ENCODE data around the gene TMEM131. TPM values are rescaled to one million over a fixed set of nuclear protein-coding genes. Genes with fewer than 3 reads are reported as not detected.

TMEM131 gene
- total RNA-seq, 1 donor from 2014 or later, result 16.8 TPM

DNA sequence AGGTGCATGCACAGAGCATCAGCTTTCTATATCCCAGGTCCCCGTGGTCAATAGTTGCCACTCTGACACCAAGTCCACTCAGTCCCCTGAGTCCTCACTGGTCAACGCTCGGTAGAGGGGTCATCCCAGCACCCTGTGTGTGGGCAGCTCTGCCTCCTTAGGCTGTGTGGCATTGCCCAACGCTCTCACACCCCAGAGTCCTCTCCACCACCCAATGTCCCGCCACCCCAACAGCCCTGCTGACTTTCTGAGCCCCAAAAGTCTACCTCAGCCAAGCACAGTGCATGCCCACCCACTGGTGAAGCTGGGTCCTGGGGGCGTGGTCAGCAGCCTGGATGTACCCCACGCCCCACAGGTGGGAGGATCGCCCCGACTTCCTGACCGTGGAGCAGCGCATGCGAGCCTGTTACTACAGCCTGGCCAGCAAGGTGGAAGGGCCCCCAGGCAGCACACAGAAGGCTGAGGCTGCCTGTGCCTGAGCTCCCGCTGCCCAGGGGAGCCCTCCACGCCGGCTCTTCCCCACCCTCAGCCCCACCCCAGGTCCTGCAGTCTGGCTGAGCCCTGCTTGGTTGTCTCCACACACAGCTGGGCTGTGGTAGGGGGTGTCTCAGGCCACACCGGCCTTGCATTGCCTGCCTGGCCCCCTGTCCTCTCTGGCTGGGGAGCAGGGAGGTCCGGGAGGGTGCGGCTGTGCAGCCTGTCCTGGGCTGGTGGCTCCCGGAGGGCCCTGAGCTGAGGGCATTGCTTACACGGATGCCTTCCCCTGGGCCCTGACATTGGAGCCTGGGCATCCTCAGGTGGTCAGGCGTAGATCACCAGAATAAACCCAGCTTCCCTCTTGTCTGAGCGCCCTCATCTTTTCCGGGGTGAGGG, 256.5 kb downstream of the TMEM131 start:
- no peak overlapping the region for H3K4me3 ChIP-seq (ENCODE audit: low read depth, low read length)
- no peak for DNase-seq (ENCODE audit: low read depth)
- H3K27me3 ChIP-seq (ENCODE audit: control insufficient read depth, insufficient read depth, low read length), result no peaks in the 10 kb centered on the region
- H3K36me3 ChIP-seq (ENCODE audit: control insufficient read depth, insufficient read depth, low read length), result peaks cover under 1% of the 10 kb centered on the region
- TF ChIP-seq, protein P1, sequence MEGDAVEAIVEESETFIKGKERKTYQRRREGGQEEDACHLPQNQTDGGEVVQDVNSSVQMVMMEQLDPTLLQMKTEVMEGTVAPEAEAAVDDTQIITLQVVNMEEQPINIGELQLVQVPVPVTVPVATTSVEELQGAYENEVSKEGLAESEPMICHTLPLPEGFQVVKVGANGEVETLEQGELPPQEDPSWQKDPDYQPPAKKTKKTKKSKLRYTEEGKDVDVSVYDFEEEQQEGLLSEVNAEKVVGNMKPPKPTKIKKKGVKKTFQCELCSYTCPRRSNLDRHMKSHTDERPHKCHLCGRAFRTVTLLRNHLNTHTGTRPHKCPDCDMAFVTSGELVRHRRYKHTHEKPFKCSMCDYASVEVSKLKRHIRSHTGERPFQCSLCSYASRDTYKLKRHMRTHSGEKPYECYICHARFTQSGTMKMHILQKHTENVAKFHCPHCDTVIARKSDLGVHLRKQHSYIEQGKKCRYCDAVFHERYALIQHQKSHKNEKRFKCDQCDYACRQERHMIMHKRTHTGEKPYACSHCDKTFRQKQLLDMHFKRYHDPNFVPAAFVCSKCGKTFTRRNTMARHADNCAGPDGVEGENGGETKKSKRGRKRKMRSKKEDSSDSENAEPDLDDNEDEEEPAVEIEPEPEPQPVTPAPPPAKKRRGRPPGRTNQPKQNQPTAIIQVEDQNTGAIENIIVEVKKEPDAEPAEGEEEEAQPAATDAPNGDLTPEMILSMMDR (IDR thresholded peaks at IDR 0.05; ENCODE audit: insufficient read depth, low read length, poor library complexity, severe bottlenecking), result no peak

DNA sequence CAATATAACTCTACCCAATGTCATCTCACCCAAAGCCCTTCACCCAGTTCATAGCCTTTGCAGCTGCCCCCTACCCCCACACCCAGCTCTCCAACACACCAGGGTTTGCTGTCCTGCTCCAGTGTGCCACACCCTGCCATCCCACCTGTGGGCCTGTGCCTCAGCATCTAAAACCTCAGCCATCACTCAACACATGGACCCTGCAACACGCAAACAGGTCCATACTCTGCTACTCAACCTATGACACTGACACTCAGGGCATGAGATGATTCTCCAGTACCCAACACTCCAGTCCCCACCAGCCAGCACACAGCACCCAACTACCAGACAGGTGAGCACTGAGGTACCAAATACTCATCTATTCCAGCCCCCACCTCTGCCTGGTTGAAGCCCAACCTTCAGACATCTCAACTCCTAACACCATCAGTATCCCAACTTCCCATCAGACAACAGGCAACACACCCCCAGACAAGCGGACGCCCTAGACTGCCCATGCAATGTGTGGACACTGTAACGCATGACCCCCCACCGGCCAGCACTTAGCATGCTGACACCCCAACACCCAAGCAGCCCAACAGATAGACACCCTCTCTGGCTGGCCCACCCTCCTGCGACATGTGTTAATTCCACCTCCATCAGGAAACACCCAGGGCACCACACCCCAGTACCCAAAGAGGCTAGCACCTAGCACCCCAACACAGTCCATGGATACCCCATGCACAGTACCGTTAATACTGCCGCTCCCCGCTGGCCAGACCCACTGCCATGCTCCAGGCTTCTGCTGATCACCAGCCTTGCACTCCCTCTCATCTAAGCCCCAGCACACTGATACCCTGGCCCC, 257.3 kb downstream of the TMEM131 start:
- Histone ChIP-seq H3K36me3 (ENCODE audit: control insufficient read depth, insufficient read depth, low read length) (no peaks in the 10 kb centered on the region), H3K4me3 (ENCODE audit: low read depth, low read length) (no peak overlapping the region), H3K27me3 (ENCODE audit: control insufficient read depth, insufficient read depth, low read length) (no peaks in the 10 kb centered on the region)
- no peak for DNase-seq (ENCODE audit: low read depth)
- TF ChIP-seq, protein P1 (IDR thresholded peaks at IDR 0.05; ENCODE audit: insufficient read depth, low read length, poor library complexity, severe bottlenecking), result no peak

DNA sequence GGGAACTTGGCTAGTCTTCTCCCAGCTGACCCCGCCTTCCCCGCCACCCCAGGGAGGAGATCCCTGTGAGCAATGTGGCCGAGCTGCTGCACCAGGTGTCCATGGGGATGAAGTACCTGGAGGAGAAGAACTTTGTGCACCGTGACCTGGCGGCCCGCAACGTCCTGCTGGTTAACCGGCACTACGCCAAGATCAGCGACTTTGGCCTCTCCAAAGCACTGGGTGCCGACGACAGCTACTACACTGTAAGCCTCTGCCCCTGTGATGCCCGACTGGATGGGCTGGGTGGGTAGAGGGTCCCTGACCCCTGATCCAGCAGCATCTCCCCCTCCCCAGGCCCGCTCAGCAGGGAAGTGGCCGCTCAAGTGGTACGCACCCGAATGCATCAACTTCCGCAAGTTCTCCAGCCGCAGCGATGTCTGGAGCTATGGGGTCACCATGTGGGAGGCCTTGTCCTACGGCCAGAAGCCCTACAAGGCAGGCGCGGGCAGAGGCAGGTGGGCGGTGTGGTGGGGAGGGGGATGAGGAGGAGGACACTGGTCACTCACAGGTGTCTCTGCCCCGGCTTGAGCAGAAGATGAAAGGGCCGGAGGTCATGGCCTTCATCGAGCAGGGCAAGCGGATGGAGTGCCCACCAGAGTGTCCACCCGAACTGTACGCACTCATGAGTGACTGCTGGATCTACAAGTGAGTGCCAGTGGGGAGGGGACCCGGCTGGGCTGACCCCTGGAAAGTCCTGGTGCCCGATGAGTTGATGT, 258.1 kb downstream of the TMEM131 start:
- H3K36me3 ChIP-seq (ENCODE audit: control insufficient read depth, insufficient read depth, low read length), result no peaks in the 10 kb centered on the region
- no peak for DNase-seq (ENCODE audit: low read depth)
- H3K4me3 ChIP-seq (ENCODE audit: low read depth, low read length), result no peak overlapping the region
- TF ChIP-seq, protein P1 (IDR thresholded peaks at IDR 0.05; ENCODE audit: insufficient read depth, low read length, poor library complexity, severe bottlenecking), result no peak
- no peaks in the 10 kb centered on the region for H3K27me3 ChIP-seq (ENCODE audit: control insufficient read depth, insufficient read depth, low read length)

DNA sequence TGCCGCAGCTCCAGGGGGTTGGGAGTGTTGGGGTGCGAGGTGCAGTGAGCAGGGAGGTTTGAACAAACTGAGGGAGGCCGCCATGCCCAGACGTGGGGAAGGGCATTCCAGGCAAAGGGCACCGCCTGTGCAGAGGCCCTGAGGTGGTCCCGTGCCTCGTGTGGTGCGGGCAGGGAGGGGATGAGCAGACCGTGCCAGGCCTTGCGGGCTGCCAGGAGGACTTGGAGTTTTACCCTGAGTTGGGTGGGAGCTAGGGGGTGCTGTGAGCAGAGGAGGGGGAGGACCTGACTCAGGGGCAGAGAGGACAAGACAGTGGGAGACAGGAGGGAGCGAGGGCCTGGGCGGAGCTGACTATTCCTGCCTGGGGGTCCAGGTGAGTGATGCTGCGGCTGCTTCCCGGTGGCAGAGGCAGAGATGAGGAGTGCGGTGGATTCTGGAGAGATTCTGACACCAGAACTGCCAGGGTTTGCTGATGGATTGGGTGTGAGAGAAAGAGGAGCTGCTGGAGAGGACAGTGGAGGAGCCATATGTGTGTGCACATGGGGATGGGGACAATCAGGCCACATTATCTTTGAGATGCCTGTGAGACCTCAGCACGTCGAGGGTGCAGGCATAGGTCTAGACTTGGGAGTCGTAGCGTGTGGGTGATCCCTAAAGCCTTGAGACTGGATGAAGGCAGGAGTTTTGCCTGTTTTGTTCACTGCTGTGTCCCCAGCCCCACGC, 259.0 kb downstream of the TMEM131 start:
- no peak overlapping the region for H3K4me3 ChIP-seq (ENCODE audit: low read depth, low read length)
- no peaks in the 10 kb centered on the region for H3K27me3 ChIP-seq (ENCODE audit: control insufficient read depth, insufficient read depth, low read length)
- TF ChIP-seq, protein P1 (IDR thresholded peaks at IDR 0.05; ENCODE audit: insufficient read depth, low read length, poor library complexity, severe bottlenecking), result no peak
- DNase-seq (ENCODE audit: low read depth), result no peak
- no peaks in the 10 kb centered on the region for H3K36me3 ChIP-seq (ENCODE audit: control insufficient read depth, insufficient read depth, low read length)

DNA sequence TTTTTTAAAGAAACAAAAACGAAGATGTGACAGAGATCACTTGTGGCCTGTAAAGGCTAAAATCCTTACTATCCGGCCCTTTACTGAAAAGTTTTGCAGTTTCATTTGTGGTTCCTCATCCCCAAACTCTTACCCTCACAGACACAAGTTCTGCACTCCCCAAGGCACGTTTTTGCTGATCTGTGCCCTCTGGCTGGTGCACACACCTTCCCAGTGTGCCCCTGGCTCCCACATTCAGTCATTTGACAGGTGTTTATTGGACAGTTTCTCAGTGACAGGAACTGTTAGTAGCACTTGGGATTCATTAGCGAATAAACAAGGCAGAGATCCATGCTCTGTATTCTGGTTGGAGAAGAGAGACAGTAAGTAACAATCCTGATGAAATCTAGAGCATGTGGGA, 259.6 kb downstream of the TMEM131 start:
- TF ChIP-seq, protein P1 (IDR thresholded peaks at IDR 0.05; ENCODE audit: insufficient read depth, low read length, poor library complexity, severe bottlenecking), result no peak
- Histone ChIP-seq H3K4me3 (ENCODE audit: low read depth, low read length) (no peak overlapping the region), H3K27me3 (ENCODE audit: control insufficient read depth, insufficient read depth, low read length) (no peaks in the 10 kb centered on the region), H3K36me3 (ENCODE audit: control insufficient read depth, insufficient read depth, low read length) (no peaks in the 10 kb centered on the region)
- no peak for DNase-seq (ENCODE audit: low read depth)
